GM21723 (cell line): ENCODE data around the gene PDP2.

Experiments
- ATAC-seq: cut with Tn5 transposase; IDR thresholded peaks from one replicate; pipeline ENCODE4 v1.9.1; 2021; ENCODE audit warnings: mild to moderate bottlenecking, moderate library complexity; ENCODE audit not compliant: unreplicated experiment

The PDP2 gene

DNA sequence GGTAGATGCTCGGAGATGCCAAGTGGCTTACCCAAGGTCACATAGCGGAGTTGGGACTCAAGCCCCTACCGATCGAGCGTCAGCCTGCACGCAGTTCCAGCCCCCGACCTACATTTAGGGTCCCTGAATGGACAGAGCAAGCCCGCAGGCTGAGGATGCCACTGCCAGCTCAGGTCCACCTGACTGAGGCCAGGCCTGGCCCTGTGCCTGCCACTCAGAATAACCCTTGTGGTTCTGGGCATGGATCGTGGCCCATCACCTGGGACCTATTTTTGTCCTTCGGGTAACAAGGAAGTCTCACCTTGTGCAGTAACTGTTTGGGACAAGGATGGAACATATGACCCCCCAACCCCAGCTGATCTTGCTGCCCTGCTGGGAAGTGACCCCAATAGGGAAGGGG, 21.3 kb downstream of the PDP2 start:
- ATAC-seq = no peak

DNA sequence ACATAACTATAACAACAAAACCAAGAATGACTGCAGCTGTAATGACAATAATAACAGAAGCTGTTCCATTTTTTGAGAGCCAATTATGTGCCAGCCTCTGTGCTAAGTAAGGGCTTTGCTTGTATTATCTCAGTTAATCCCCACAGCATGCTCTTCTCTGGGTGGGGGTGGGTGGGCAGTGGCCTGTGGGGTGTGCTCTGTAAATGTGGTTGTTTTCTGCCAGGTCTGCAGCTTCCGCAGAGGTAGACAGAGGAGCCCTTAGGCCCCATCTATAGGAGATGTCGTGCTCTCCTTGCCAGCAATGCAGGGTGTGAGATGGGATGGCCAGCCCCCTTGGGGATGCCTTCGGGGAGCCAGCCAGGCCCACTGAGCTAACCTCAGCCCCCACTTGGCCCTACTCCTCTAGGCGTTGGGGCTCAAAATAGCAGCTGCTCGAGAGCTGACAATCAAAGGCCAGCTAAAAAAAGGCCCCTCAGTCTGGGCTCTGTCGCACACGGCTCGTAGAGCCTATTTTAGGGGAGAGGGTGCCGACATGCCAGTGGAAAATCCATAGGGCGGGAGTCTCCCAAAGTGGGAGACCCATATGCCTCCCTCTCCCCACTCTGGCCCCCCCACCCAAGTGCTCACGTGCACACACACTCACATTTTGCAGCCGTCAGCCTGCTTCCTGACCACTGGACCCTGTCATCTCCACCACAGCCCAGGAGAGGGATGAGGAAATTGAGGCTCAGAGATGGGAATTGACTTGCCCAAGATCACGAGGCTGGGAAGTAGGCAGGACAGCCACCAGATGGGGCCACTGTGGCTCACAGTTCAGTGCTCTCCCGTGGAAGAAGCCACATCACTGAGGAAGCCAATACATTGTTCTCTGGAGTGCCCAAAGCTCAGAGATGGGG, 22.6 kb downstream of the PDP2 start:
- ATAC-seq = no peak

DNA sequence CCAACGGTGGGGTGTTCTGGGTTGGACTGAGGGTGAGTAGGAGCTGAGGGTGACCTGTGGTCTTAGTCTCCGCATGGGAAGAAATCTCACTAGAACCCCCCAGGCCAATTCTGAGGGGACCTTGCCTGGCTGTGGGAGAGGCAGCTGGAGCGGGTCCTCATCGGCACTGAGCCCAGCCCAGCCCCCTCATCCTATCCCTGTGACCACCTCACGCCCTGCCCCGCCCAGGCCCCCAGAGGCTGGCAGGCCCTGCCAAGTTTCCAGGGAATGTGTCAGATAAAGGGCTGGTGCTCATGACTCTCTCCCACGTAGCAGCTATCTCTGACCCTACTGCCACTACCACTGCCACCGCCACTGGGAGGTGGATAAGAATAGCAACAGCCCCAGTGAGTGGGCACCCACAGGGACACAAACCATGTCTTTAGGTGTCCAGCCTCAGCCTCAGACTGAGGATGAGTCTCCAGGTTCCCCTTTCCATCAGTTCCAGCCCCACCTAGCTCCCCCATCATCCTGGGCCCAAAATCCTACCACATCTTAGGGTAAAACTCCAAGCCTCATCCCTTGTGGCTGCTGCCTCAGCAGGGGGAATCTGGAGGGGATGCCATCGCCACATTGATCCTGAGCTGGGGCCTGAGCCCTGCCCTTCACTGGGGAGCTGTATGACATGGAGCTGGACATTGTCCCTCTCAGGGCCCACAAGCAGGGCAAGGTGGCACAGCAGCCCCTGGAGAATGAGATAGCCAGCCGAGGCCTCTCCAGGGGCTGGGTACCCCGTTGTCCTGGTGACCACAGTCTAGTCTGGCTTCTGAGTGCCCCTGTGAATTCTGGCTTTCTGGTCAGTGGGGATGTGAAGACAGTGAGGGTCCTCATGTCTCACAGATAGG, 23.5 kb downstream of the PDP2 start:
- no peak for ATAC-seq

DNA sequence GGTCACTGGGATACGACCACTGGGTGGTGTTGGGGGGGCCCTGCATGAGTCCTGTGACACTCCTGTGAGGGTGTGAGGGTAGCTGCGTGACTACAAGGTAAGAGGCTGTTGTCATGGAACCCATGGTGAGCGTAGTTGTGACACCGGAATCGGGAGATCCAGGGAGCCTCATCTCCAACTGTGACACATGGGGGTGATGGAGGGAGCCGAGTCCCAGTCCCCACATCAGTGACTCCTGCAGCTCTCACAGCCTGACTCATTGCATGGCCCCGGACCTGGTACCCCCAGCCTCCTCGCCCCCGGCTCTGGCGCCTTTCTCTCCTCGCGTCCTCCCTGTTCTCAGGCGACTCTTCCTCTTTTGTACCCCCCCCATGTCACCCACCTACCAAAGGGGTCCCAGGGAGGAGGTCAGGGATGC, 24.1 kb downstream of the PDP2 start:
- no peak for ATAC-seq

DNA sequence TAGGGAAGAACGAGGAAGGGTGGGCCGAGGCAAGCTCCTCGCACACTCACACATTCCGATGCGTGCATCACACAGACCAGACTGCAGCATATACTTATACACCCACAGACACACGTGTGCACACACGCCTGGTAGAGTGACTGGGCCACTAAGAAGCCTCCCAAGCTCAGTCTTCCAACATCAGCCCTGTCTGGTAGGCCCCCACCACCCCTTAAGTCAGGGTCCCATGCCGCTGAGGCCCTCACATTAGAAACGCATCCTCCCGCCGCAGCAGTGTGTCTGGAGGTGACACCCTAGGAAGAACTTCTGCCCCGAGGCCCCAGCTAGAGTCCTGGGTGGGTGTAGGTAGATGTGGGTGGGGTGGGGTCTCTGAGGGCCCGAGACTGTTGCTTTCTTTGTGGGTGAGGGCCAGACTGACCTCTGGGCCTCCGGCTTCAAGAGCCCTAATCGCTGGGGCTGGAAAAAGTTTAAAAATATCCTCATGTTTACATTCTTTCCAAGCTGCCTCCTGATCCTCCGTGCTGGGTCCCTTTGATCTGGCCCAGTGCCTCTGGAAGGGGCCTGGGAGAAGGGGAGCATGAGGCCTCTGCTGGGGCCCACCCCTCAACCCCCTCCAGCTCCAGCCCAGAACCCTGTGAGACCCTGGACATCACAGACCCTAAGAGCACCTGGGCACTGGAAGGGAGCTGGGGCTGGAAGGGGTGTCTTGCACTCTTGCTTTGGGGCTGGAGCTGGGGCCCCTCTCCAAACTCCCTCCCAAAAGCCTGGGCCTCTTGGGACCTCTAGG, 24.7 kb downstream of the PDP2 start:
- no peak for ATAC-seq

DNA sequence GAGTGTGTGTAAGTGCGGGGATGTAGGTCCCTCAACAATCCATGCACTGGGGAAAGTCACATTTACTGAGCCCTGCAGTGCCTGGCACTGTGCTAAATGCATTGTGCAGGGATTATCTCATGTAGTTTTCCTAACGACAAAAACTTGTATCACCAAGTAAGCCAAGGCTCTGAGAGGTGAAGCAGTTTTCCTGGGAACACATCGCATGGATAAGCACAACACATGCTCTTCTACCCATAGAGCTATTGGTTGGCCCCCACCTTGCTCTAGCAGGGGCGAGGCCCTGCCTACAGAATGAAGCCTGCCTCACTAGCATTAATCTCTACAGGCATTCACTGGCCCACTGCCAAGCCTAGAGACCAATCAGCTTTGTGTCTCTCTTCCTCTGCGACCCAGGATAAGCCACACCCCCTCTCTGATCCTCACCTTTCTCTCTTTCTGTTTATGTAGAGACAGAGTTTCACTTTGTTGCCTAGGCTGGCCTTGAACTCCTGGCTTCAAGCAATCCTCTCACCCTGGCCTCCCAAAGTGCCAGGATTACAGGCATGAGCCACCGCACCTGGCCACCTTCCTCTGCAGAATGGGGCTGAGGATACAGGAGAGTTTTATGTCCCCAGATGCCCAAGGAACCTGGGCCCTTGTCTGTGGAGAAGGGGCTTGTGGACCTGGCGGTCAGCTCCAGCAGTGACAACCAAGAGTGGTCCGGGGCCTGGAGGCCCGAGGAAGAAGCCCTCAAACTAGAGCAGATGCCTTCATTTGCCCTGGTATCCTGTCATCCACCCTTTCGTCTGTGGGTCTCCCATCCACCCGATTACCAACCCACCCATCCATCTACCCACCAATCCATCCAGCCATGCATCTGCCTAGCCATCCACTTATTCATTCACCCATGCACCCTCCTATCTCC, 25.6 kb downstream of the PDP2 start:
- ATAC-seq = no peak

DNA sequence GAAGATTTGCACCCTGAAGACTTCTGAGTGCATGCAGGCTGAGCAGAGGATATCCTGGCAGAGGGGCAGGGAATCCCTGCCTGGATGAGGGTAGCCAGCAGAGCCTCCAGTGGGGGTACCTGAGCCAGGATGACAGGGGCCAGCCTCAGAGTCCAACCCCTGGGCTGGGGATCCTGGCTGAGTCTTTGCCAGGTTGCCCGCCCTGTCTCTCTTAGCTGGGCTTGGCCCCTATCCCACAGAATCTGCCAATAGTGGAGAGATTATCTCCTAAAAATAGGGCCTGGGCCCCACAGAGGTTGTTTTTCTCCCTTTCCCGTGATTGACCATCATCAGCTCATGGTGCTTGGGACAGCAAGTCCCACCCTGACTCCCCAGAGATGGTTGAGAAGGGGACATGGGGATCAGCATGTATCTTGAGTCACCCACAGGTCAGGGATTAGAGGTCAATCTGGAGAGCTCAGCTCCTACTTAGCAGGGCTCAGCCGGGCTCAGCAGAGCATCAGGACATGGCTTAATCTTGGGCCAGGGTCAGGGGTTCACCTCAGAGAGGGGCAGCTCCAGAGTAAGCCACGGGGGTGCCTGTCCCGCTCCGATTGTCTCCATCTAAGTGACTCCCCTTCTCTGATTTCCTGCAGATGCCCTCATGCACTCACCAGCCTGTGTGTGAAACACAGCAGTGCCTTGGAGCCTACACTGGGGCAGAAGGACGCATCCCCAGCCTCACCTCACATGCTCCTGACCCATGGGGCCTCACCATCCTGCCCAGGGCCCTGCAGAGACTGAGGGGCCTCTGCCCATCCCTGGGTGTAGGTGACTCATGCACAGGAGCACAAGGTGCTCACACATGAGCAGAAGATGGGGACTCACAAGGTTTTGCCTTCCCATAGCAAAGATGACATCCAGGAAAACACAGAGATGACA, 26.9 kb downstream of the PDP2 start:
- no peak for ATAC-seq

DNA sequence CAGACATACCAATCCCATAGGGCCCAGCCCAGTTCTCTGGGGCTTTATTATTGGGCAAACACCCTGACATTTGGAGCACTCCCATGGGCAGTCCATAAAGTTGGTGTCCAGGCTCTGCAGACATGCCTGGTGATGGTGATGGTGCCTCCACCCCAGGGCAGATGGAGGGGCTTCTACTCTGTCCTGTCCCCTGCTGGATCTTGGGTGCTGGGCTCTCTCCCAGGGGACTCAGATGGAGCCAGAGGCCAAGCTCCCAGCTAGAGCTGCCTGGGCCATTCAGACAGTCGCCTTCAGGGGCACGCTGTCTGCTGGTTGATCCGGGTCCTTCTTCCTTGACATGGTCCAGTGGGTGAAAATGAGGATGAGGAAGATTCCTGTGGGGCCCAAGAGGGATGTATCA, 27.8 kb downstream of the PDP2 start:
- ATAC-seq = no peak

DNA sequence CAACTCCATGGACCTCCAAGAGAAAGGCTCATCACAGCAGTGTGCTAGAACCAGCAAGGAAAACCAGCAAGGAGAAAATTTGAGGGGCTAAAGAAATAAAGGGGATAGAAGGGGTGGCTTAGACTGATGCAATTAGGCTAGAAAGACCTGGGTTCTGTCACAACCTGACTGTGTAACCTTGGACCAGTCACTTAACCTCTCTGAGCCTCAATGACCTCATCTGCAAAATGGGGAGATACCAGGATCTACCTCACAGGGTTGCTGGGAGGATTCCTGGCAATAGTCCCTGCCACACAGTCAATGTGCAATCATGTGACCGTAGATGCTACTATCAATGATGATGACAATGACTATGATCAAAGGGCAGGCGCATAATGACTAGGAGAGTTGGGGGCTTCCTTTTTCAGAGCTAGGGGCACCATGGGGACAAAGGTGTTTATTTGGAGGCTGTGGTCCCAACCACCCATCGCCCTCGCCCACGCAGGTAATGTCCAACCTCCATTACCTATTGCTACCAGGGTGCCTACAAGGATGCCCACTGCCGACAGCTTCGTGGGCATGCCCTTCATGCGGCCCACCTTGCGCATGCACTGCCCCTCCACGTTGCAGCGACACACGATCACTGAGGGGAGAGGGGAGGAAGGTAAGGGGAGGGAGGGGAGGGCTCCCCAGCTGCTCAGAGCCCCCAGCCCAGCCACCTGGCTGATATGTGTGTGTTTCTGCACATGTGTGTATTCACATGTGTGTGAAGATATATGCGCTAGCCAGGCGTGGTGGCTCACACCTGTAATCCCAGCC, 28.6 kb downstream of the PDP2 start:
- no peak for ATAC-seq

DNA sequence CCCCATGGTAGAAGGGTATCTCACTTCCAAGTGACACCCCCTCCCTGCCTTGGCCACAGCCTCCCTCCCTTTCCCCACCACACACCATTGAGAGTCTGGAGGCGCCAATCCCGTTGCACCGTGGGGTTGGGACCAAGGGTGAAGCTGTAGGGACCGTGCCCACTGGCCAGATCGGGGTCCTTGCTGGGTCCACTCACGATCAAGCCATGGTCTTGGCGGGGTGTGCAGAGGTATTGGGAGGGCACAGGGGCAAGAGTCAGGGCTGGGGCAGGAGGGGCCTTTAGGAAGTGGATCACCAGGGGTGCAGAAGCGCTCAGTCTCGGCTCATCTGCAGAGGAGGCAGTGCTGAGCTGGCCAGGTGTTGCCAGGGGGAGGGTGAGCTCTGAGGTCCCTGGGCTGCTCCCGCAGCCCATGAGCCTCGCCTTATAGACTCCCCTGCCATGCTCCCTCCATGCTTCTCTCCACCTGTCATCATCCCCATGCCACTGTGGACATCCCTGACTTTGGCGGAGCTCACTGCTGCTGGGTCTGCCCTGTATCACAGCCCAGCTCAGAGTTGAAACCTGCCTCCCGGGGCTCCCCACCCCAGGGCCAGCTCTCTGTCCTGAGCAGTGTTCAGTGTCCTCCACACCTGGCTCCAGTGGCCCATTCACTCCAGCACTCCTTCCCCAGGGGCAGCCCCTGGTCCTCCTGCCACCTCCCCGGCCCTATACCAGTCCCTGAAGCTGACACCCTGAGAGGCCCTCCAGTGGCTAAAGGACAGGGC, 30.0 kb downstream of the PDP2 start:
- ATAC-seq = no peak

DNA sequence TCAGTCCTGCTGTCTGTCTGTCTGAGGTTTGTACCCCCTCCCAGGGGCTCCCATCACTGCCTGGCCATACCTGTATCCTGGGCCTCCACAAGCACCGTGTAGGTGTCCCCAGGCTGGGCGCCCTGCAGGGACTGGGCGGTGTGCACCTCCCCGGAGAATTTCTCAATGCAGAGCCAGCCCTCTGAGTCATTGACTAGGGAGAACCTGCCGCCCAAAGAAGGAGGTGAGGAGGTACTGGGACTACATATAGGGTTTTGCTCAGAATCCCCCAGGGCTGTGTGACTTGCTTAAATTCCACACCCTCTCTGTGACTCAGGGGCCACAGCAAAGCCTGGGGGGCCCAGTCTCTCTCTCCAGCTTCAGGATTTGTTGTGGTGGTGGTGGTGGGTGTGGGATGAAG, 30.8 kb downstream of the PDP2 start:
- ATAC-seq = no peak

DNA sequence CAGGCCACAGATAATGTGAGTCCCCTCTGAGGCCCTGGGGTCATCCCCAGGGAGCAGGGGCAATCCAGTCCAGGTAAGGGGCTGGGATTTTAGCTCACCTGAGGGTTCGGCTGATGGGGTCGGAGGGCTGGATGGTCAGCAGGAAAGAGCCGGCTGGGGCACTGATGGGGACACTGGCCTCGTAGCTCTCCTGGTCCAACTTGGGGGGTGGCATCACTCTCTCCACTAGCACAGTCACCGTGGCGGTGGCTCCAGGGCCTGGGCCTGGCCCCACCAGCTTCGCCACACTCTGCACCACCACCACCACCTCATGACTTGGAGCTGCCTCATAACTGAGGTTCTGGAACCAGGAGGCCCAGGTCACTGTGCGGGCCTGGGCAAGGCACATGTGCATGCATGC, 31.5 kb downstream of the PDP2 start:
- ATAC-seq = no peak

DNA sequence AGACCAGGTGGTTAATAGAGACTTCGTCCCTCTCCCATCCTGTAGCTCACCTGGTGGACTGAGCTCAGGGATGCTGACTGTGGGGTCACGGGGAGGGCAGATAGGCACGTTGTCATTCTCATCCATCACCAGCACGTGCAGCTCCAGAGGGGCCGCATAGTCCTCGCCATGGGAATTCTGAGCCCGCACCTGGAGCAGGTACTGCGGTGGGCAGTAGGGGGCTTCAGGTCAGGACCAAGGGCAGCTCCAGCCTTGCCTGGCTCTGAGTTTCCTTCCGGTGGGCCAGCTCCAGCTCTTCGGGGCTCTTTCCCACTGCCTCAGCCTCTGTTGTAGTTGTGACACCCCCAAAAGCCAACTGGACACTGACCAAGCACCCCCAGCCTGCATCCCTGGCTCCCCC, 32.8 kb downstream of the PDP2 start:
- no peak for ATAC-seq

DNA sequence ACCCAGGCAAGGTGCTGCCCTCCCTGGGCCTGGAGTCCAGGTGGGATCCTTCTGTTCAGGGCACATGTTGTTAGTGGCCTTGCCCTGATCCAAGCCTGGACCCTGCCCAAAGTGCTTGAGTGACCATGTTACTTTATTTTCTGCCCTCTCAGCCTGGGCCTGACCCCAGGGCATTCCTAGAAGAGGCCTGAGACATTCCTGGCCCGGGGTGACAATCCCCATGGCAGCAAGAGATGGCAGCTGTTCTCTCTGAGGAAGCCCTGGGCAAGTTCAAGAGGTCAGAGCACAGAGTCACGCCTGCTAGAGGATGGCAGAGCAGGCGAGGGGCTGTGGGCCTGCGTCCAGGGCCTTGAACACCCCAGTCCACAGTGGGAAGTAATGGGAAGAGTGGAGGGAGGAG, 33.4 kb downstream of the PDP2 start:
- no peak for ATAC-seq

DNA sequence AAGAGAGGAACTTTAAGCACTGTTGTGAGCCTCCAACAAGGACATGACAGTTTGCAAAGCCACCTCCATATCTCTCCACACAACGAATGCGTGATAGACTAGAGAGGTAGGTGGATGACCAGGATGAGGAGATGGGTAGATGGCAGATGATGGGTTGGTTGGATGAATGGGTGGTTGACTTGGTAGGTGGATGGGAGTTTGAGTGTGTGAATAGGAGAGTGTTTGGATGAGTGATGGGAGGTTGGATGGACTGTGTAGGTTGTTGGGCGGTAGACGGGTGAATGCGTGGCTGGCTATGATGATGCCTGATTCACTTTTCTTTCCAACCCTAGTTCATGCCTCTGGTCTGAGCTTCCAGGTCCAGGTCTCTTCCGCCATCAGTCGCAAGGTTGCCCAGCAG, 34.2 kb downstream of the PDP2 start:
- ATAC-seq = no peak

DNA sequence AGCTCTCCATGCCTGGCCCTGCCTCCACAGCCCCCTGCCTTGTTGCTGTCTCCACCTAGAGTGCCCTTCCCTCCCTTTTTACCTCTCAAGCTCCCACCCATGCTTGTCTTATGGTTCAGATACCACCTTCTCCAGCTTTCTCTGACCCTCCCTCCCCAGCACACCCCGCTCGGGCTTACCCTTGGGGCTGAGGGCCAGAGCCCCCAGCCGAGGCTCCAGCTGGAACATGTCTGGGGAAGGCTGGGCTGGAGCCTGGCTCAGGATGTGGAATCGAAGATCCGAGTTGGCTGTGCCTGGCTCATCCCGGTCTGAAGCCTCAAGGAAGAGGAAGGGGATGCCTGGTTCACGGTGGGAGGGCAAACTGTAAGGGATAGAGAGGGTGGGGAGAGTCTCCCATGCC, 34.7 kb downstream of the PDP2 start:
- ATAC-seq = no peak

DNA sequence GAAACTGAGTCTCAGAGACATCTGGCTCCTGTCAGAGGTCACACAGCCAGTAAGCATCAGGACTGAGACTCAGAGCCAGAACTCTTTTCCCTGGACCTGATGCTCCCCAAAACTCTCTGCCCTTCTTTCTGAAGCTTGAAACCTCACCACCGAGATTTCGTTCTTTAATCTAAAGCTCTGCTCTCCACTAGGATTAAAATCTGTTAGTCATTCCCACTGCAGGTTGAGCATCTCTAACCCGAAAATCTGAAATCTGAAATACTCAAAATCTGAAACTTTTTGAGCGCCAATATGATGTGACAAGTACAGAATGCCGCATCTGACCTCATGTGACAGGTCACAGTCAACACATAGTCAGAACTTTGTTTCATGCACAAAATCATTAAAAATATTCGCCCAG, 36.2 kb downstream of the PDP2 start:
- no peak for ATAC-seq

DNA sequence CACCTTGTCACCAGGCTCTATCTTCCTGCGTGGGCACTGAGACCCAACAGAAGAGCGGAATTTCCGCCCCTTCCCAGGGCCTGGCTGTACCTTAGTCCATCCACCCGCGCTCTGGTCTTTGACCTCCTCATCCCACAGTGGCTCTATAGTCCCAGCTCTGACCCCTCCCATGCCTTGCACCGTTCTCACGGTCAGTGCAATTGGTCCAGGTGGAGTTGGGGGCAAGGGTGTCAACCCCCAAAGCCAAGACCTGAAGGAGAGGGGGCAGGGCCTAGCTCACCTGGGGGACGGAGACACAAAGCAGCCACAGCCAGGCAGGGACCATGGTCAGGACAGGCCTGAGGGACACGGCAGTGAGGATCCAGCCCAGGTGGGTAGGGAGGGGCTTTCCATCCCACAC, 37.4 kb downstream of the PDP2 start:
- ATAC-seq = no peak
